Activated CD8-positive, alpha-beta memory T cell treated with anti-CD3 and anti-CD28 coated beads for 48 hours (primary cell): Measurements from ENCODE around the gene PEX14.

Source experiments
- DNase-seq, 3 experiments: peaks; one replicate each; pipeline ENCODE4 v3.0.0-alpha.2; 2020; ENCODE audit warnings: low read depth in 2 of 3, low spot score in 2 of 3

PEX14 gene

GRCh38 chr1:10646347-10646861 is 171.7 kb downstream of the PEX14 start:
- DNase-seq: no peak

DNA sequence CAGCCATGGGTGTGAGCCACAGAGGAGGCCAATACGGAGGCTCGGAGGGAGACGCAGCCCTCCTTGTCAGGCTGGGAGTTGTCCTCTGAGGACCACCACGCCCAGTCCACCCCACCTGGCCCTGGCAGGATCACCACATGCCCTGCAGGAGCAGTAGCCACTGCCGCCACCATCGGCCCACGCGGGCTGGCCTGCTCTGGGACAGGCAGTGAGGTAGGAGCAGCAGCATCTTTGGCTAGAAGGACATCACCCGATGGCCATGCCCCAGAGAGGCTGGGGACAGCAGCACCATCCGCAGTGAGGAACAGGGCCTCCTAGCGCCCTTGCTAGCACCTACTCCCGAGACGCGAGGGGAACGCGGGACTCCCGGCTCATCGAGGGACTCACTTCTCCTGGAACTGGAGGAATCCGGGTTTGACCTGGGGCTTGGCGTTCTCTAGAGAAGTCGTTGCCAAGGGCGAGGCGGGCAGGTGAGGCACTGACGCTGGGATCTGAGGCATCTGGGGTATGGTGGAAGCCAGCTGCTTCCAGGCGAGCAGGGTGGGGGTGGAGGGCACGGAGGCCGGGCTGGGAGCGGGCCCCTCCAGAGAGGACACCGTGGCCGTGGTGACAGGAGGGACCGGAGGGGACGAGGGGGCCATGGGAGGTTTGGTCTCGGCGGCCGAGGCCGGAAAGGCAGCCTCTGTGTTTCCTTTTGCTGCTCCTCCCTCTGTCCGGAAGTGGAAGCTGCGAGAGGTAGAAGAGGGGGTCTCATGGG is 172.8 kb downstream of the PEX14 start:
- no peak for DNase-seq

GRCh38 chr1:10648689-10649516 is 174.2 kb downstream of the PEX14 start:
- no peak for DNase-seq

- DNase-seq: no peak
Observed at GRCh38 chr1:10649517-10650201, 174.9 kb downstream of the PEX14 start.

DNA sequence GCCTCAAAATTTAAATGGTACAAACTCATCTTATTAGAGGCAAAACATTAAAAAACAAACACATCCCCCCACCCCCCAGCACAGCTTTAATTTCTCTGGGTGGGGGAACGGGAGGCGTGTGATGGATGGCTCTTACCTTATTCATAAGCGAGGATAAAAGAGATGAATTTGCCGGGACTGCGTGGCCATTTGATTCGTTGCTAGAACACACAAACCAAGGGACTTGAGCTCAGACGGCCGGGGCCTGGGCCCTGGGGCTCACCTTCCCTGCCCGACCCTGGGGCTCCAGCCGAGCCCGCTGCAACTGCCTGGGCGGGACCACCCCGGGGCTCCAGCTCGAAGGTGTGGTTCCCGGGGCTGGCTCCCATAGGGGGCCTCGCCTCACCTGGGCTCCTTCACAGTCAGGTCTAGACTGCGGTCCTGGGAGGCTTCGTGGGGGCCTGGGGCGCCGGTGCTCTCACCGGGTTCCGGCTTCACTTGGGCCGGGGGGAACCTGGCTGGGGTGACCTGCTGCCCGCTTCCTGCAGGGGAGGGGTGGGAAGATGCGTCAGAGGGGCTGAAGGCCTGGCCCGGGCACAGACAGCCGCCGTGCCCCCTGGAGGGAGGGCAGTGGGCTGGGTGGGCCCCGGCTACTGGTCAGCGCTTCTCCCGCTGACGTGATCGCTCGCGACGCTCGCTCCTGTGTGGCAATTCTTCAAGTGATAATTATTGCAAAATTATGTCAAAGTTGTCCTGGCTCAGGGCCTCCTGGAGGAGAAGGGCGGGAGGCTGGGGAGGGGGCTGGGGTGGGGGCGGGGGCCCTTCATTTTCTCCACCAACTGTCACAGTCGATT is 176.0 kb downstream of the PEX14 start:
- no peak for DNase-seq

DNA sequence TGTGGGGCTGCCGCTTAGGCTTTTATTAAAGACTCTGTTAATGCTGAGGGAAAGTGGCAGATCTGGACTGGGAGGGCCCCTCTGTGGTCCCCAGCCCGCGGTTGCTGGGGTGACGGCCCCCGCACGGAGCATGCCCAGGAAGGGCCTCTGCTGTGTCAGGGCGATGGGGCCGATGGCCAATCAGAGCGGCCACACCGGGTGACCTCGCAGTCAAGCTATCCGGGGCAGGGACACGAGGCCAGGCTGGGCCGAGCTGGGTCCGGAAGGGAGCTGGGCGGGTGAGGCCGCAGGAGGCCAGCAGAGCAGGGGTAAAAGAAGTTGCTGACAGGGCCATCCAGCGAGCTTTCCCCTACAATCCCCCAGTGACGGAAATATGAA is 176.6 kb downstream of the PEX14 start:
- DNase-seq: no peak

- no peak for DNase-seq
Observed at GRCh38 chr1:10651793-10652192, 177.0 kb downstream of the PEX14 start.

DNA sequence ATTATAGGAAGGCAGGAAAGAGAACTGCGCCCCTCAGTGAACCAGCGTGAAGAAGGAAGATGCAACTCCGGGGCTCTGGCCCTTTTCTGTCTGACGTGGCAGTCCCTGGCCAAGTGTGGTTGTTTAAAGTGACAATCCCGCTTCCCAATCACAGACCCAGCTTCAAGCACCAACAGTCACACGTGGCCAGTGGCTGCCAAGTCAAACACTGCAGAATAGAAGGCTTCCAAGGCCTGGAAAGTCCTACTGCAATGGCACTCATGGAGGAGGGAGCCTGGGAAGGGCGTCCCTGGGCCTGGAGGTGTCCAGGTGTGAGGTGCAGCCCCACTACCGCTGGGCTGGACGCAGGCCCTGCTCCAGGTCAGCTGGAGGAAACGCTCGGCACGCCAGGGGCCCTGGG is 177.9 kb downstream of the PEX14 start:
- no peak for DNase-seq

- DNase-seq: no peak
Observed at GRCh38 chr1:10653370-10654125, 178.8 kb downstream of the PEX14 start.

DNA sequence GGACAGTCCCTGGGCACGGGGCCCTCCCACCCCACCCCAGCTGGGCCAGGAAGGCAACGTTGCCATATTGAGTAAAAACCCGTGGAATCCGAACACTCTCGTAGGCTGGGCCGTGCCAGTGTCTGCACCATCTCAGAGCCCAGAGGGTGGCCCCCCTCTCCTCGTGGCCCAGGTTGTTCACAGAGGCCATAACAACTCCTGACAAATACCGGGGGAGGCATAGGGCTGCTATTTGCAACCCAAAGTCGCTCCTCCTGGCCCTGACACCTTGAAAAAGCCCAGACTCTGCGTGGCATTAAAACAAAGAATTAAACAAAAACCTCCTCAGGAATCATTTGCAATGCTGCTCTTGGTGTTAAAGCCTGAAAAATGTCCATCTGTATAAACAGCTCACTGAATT is 180.3 kb downstream of the PEX14 start:
- no peak for DNase-seq

DNA sequence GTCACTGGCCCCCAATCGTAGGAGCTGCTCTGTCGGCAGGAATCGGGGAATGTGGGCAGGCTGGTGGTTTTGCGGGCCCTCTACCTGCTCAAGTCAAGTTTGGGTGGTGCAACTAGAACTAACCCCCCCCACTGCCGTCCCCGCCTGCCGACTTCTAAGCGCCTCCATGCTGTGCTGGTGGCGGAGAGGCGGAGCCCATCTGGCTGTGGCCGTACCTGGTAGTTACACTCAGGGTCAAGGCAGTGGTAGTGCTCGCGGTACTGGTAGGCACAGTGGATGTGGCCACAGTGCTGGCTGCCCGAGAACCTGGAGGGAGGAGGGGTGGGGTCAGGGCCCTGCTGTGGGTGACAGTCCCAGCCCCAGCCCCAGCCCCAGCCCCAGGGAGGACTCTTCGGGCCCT is 181.7 kb downstream of the PEX14 start:
- DNase-seq: no peak

DNA sequence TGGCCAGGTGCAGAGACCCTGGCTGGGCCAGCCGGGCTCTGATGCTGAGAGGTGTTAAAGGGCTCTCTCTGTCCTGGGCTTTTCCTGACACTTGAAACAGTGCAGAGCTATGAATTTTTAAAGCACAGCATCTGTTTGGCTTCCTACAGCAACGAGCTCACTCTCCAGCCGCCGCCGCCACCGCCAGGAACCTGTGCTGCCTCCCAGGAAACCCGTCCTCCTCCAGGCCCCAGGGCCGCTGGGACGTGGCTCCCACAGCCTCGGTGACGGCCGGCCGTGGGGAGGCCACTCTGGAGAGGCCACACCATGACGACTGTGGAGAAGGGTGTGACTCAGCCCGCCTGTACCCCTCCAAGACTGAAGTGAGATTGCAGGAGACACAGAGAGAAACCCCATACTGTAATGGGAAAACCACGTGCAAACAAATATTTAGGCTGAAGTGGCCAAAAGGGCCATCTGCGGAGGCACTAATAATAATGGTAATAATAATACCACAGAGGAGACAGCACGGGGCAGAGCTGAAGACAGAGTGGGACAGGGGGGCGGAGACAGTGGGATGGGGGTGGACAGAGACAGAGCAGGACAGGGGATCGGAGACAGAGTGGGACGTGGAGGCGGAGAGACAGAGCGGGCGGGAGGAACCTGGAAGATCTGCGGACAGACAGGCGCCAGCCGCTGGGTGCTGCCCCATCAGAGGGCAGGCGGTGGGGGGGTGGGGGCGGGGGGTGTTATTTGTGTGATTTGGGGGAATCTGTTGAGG is 182.5 kb downstream of the PEX14 start:
- DNase-seq: no peak

- no peak for DNase-seq
Observed at GRCh38 chr1:10658396-10659066, 183.8 kb downstream of the PEX14 start.

DNA sequence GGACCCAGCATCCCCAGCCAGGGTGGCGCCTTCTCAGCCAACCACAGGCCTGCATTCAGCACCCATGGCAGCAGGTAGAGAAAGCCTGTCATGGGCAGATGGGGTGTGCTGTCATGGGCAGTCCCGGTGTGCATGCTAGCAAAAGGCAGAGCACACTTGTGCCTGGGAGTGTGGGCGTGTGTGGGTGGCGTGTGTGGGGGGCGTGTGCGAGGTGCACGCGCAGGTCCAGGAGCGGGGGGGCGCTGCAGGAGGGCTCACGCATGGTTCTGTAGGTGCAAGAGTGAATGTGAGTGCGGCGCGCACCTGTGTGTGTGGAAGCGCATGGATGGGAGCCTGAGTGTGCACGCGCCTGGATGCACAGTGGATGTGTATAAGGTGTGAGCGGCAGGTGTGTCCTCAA is 184.5 kb downstream of the PEX14 start:
- no peak for DNase-seq

GRCh38 chr1:10659646-10660540 is 185.1 kb downstream of the PEX14 start:
- no peak for DNase-seq

- no peak for DNase-seq
Observed at GRCh38 chr1:10661453-10661852, 186.7 kb downstream of the PEX14 start.

DNA sequence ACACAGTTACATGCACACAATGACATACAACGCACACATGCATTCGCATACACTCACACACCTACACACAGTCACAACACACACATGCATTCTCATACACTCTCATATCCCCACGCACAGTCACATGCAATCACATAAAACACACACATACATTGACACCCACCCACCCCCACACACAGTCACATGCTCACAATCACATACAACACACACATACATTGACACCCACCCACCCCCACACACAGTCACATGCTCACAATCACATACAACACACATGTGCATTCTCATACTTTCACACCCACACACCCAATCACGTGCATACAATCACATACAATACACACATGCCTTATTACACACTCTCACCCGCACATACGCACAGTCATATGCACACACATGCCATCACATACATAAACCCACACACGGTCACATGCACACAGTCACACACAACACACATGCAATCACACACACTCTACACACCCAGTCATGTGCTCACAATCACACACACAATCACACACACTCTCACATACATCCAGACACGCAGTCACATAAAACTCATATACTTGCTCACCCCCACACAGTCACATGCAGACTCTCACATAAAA is 187.4 kb downstream of the PEX14 start:
- DNase-seq: no peak
